GM12873 (cell line): ENCODE data around the gene MVD.

Source experiments
- CTCF ChIP-seq: IDR thresholded peaks from 2 replicates; pipeline ENCODE4 v1.5.1; 2012; ENCODE audit warnings: low read depth, mild to moderate bottlenecking, moderate library complexity, low read length, control low read depth; ENCODE audit not compliant: insufficient read depth; ENCODE audit errors: missing control alignments

Gene MVD

GRCh38 chr16:88705801-88706228, 42.9 kb upstream of the MVD start:
- no peak for TF ChIP-seq CTCF

- no peak for TF ChIP-seq CTCF
These were observed 42.3 kb upstream of the MVD start for GRCh38 chr16:88705076-88705684.

- no peak for TF ChIP-seq CTCF
These were observed 40.8 kb upstream of the MVD start for GRCh38 chr16:88703486-88704309.

GRCh38 chr16:88702371-88703210, 39.7 kb upstream of the MVD start:
- TF ChIP-seq CTCF: no peak

GRCh38 chr16:88701581-88702370, 38.9 kb upstream of the MVD start:
- TF ChIP-seq CTCF: no peak

- TF ChIP-seq CTCF: no peak
These were observed 38.0 kb upstream of the MVD start for GRCh38 chr16:88700636-88701482.
